ENCODE data around the gene RMDN2.

- TF ChIP-seq CTCF (IDR thresholded peaks at IDR 0.05; ENCODE audit: insufficient read depth, low read length, poor library complexity, severe bottlenecking) (no peak), EZH2phosphoT487 (conservative IDR thresholded peaks at IDR 0.05; ENCODE audit: low read length) (no peak)
Observed at GRCh38 chr2:37893327-37893726, 31.8 kb upstream of the RMDN2 start.
